ENCODE measurements around the gene SEPTIN11.

The SEPTIN11 gene

GRCh38 chr4:76949276-76950051 lies at the start of gene SEPTIN11:
Gene SEPTIN11, plus strand, starts transcription at chr4:76949752. Its CDS starts 152 bp downstream, at chr4:76949904.
- Histone ChIP-seq H3K36me3 (no peaks in the 10 kb centered on the region), H3K27ac (no peak within 1 kb of the TSS), H3K27me3 (peaks cover 68% of the 10 kb centered on the region), H3K4me1 (ENCODE audit: control insufficient read depth in 1 of 2, insufficient read depth in 1 of 2, low read depth in 1 of 2, low read length in 1 of 2) (peaks cover 30% of the 10 kb centered on the region in 2 experiments), H3K4me3 (ENCODE audit: low read depth in 1 of 2, low read length in 1 of 2) (peak within 1 kb of the TSS; percentile 51 to 71), H3K9me3 (no peaks in the 10 kb centered on the region)
- TF ChIP-seq CTCF (IDR thresholded peaks at IDR 0.05) = no peak

- H3K36me3 ChIP-seq = no peaks in the 10 kb centered on the region
- H3K4me3 ChIP-seq (ENCODE audit: low read depth in 1 of 2, low read length in 1 of 2) = no peak overlapping the region
- TF ChIP-seq CTCF (IDR thresholded peaks at IDR 0.05) = no peak
- peaks cover 5 to 8% of the 10 kb centered on the region in 2 experiments for H3K4me1 ChIP-seq (ENCODE audit: control insufficient read depth in 1 of 2, insufficient read depth in 1 of 2, low read depth in 1 of 2, low read length in 1 of 2)
- H3K9me3 ChIP-seq = no peaks in the 10 kb centered on the region
- no peak overlapping the region for H3K27ac ChIP-seq
- H3K27me3 ChIP-seq = peaks cover 45% of the 10 kb centered on the region
These were observed 47.2 kb upstream of the SEPTIN11 start for GRCh38 chr4:76902233-76902890.

GRCh38 chr4:76904646-76905190 lies 44.8 kb upstream of the SEPTIN11 start:
- no peaks in the 10 kb centered on the region for H3K9me3 ChIP-seq
- no peaks in the 10 kb centered on the region for H3K4me1 ChIP-seq (ENCODE audit: control insufficient read depth in 1 of 2, insufficient read depth in 1 of 2, low read depth in 1 of 2, low read length in 1 of 2)
- peaks cover 33% of the 10 kb centered on the region for H3K27me3 ChIP-seq
- no peaks in the 10 kb centered on the region for H3K36me3 ChIP-seq
- no peak overlapping the region for H3K27ac ChIP-seq
- TF ChIP-seq CTCF (IDR thresholded peaks at IDR 0.05) = no peak
- H3K4me3 ChIP-seq (ENCODE audit: low read depth in 1 of 2, low read length in 1 of 2) = no peak overlapping the region

- H3K9me3 ChIP-seq = no peaks in the 10 kb centered on the region
- peaks cover 32% of the 10 kb centered on the region for H3K27me3 ChIP-seq
- no peak for TF ChIP-seq CTCF (IDR thresholded peaks at IDR 0.05)
- no peaks in the 10 kb centered on the region for H3K36me3 ChIP-seq
- H3K4me3 ChIP-seq (ENCODE audit: low read depth in 1 of 2, low read length in 1 of 2) = no peak overlapping the region
- no peak overlapping the region for H3K27ac ChIP-seq
- no peaks in the 10 kb centered on the region for H3K4me1 ChIP-seq (ENCODE audit: control insufficient read depth in 1 of 2, insufficient read depth in 1 of 2, low read depth in 1 of 2, low read length in 1 of 2)
These were observed 44.0 kb upstream of the SEPTIN11 start for GRCh38 chr4:76905521-76905920.

GRCh38 chr4:76909711-76910110 lies 39.8 kb upstream of the SEPTIN11 start:
- TF ChIP-seq CTCF (IDR thresholded peaks at IDR 0.05) = no peak

More at GRCh38 chr4:76909711-76910110, 39.8 kb upstream of the SEPTIN11 start:
- Histone ChIP-seq H3K4me1 (ENCODE audit: control insufficient read depth in 1 of 2, insufficient read depth in 1 of 2, low read depth in 1 of 2, low read length in 1 of 2) (no peaks in the 10 kb centered on the region), H3K4me3 (ENCODE audit: low read depth in 1 of 2, low read length in 1 of 2) (no peak overlapping the region), H3K36me3 (no peaks in the 10 kb centered on the region), H3K27ac (no peak overlapping the region), H3K27me3 (peaks cover 18% of the 10 kb centered on the region), H3K9me3 (no peaks in the 10 kb centered on the region)
